C4-2B (cell line): ENCODE measurements around the gene IL20RB.

Experiments
- ZFX ChIP-seq: fragments of 450-650 bp; IDR thresholded peaks from 2 replicates; pipeline ENCODE4 v1.6.1; 2017
- TF ChIP-seq, protein P1 (sequence below): fragments of 450-650 bp; conservative IDR thresholded peaks from 2 replicates; pipeline ENCODE4 v1.5.1; 2017; ENCODE audit warnings: mild to moderate bottlenecking

GRCh38 chr3:136984837-136985236 lies 27.1 kb downstream of the IL20RB start:
- TF ChIP-seq, protein P1, sequence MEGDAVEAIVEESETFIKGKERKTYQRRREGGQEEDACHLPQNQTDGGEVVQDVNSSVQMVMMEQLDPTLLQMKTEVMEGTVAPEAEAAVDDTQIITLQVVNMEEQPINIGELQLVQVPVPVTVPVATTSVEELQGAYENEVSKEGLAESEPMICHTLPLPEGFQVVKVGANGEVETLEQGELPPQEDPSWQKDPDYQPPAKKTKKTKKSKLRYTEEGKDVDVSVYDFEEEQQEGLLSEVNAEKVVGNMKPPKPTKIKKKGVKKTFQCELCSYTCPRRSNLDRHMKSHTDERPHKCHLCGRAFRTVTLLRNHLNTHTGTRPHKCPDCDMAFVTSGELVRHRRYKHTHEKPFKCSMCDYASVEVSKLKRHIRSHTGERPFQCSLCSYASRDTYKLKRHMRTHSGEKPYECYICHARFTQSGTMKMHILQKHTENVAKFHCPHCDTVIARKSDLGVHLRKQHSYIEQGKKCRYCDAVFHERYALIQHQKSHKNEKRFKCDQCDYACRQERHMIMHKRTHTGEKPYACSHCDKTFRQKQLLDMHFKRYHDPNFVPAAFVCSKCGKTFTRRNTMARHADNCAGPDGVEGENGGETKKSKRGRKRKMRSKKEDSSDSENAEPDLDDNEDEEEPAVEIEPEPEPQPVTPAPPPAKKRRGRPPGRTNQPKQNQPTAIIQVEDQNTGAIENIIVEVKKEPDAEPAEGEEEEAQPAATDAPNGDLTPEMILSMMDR = no peak
- no peak for TF ChIP-seq ZFX
